ENCODE measurements around the gene PTEN. TPM values are rescaled to one million over a fixed set of nuclear protein-coding genes. Genes with fewer than 3 reads are reported as not detected.
A peak's percentile ranks its signal among the peaks of the same experiment; 100 is the strongest.

Gene PTEN
- total RNA-seq (2021; ENCODE audit: unreplicated experiment) (58.7 TPM), Bru-seq, nascent RNA (percentile 94 among the genes with signal in this experiment), BruChase-seq, experiment 1, labeled RNA remaining after a 6-hour chase (percentile 90 among the genes with signal in this experiment), BruChase-seq, experiment 2, labeled RNA remaining after a 2-hour chase (percentile 89 among the genes with signal in this experiment)
- 25.2 and 30.5 TPM in 2 replicates for polyA plus RNA-seq (2012)
- long read RNA-seq, full-length matches to known transcripts = 176 of 206 reads
- long read RNA-seq, partial matches to known transcripts = 2 of 206 reads
- long read RNA-seq, other reads (novel, unspliced or antisense) = 28 of 206 reads

DNA sequence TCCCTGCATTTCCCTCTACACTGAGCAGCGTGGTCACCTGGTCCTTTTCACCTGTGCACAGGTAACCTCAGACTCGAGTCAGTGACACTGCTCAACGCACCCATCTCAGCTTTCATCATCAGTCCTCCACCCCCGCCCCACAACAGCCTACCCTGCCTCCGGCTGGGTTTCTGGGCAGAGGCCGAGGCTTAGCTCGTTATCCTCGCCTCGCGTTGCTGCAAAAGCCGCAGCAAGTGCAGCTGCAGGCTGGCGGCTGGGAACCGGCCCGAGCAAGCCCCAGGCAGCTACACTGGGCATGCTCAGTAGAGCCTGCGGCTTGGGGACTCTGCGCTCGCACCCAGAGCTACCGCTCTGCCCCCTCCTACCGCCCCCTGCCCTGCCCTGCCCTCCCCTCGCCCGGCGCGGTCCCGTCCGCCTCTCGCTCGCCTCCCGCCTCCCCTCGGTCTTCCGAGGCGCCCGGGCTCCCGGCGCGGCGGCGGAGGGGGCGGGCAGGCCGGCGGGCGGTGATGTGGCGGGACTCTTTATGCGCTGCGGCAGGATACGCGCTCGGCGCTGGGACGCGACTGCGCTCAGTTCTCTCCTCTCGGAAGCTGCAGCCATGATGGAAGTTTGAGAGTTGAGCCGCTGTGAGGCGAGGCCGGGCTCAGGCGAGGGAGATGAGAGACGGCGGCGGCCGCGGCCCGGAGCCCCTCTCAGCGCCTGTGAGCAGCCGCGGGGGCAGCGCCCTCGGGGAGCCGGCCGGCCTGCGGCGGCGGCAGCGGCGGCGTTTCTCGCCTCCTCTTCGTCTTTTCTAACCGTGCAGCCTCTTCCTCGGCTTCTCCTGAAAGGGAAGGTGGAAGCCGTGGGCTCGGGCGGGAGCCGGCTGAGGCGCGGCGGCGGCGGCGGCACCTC is at the start of gene PTEN, which contains the start of gene KLLN:
Gene PTEN (plus strand): TSS at position 573 of the 891 bp plus-strand sequence. CDS start 845 bp downstream, outside the sequence.
Gene KLLN (minus strand): TSS at position 481 of the 891 bp plus-strand sequence. CDS start 1,046 bp downstream, outside the sequence.
- Histone ChIP-seq H3K36me3 (ENCODE audit: control insufficient read depth in 1 of 2, insufficient read depth in 2 of 2, low read length in 2 of 2) (0 out of 4 replicates have a peak, but pooled peaks cover 0 to 6% of the 10 kb centered on the region in 2 experiments), H3K4me2 (ENCODE audit: low read length) (peak within 1 kb of the TSS; percentile 97), H3K4me3 (replicated peaks in 1 of 2; ENCODE audit: low read depth in 1 of 2, low read length in 2 of 2) (peak within 1 kb of the TSS; percentile 84 to 93), H3K9ac (ENCODE audit: low read length) (peak within 1 kb of the TSS; percentile 88), H3K9me3 (ENCODE audit: control insufficient read depth in 1 of 2, insufficient read depth in 1 of 2, low read depth in 1 of 2, low read length in 2 of 2) (no peaks in the 10 kb centered on the region), H3K4me1 (ENCODE audit: control insufficient read depth in 1 of 2, insufficient read depth in 2 of 2, low read length in 2 of 2) (peaks cover 14 to 28% of the 10 kb centered on the region in 2 experiments; a peak in 3 of 4 replicates), H3K27ac (ENCODE audit: low read depth, low read length) (peak within 1 kb of the TSS; percentile 94), H3K79me2 (ENCODE audit: insufficient read depth, low read length) (peaks cover 48% of the 10 kb centered on the region), H2AFZ (ENCODE audit: low read depth, low read length, poor library complexity, severe bottlenecking) (peak within 1 kb of the TSS; percentile 31), H4K20me1 (ENCODE audit: insufficient read depth) (peaks cover 10% of the 10 kb centered on the region; the same call in 1 of the 2 replicates), H3K27me3 (ENCODE audit: insufficient read depth, low read length) (no peaks in the 10 kb centered on the region), H3K9me2 (ENCODE audit: insufficient read depth) (no peaks in the 10 kb centered on the region)
- ChIA-PET CTCF (interaction anchor here (1.5 to 3.1 kb wide), 5 partner anchors 13 to 526 kb away, joined by 5 to 20 read pairs (median 10); no protein-coding TSS in a partner anchor), POLR2A (interaction anchor here (0.9 to 2.8 kb wide), 8 partner anchors 11 to 525 kb away, joined by 3 to 16 read pairs (median 8); no protein-coding TSS in a partner anchor), RAD21 (ENCODE audit: low non-redundant PET in 1 of 2, low total read pairs in 2 of 2, uncharacterized antibody in 2 of 2, unreplicated experiment in 2 of 2) (interaction anchor here in 1 of 2 experiments (0.7 to 1.8 kb wide), 4 partner anchors 245 to 526 kb away, joined by 3 to 6 read pairs (median 3); no protein-coding TSS in a partner anchor)
- intact Hi-C loops (cut with micrococcal nuclease) = loop anchor here (2.0 to 5.0 kb wide), 4 partner anchors 18 to 524 kb away; partner anchors contain the start of genes ATAD1 and PAPSS2
- BruUV-seq (replicated peaks) = no TSS peak
- ATAC-seq = peak; percentile 73
- peak; percentile 72 for DNase-seq (ENCODE audit: low read depth, low spot score)
- TF ChIP-seq FOSL1 (IDR thresholded peaks at IDR 0.05; ENCODE audit: low read depth) (no peak), SRF (IDR thresholded peaks at IDR 0.05; ENCODE audit: low read depth) (no peak), JUND (IDR thresholded peaks at IDR 0.05) (peak; percentile 57), ZBTB33 (IDR thresholded peaks at IDR 0.05; ENCODE audit: extremely low read depth, insufficient replicate concordance, low read length) (peak; percentile 12), POLR2AphosphoS5 (IDR thresholded peaks at IDR 0.05; ENCODE audit: low read depth, low read length) (peak; percentile 93), ZNF274 (IDR thresholded peaks at IDR 0.05; ENCODE audit: low read depth, low read length) (no peak), TCF7L2 (IDR thresholded peaks at IDR 0.05; ENCODE audit: borderline replicate concordance, extremely low read depth, insufficient read depth, insufficient read length) (peak; percentile 69), POLR2A (IDR thresholded peaks at IDR 0.05; ENCODE audit: borderline replicate concordance, extremely low read depth, insufficient read depth, insufficient read length) (peak; percentile 52), EZH2 (IDR thresholded peaks at IDR 0.05) (no peak), REST (IDR thresholded peaks at IDR 0.05; ENCODE audit: low read depth) (no peak), CBX3 (IDR thresholded peaks at IDR 0.05; ENCODE audit: low read depth) (peak; percentile 90), ZFX (IDR thresholded peaks at IDR 0.05) (peak; percentile 50; the same call in 1 of the 2 replicates), SP1 (IDR thresholded peaks at IDR 0.05; ENCODE audit: low read depth) (peak; percentile 78), CEBPB (IDR thresholded peaks at IDR 0.05; ENCODE audit: low read depth) (no peak; the same call in 1 of the 2 replicates), YY1 (IDR thresholded peaks at IDR 0.05; ENCODE audit: extremely low read depth, insufficient replicate concordance, low read depth, low read length) (peak; percentile 90)
